AG10803 (cell line): Measurements from ENCODE around the gene RIMKLB.

Experiments used
- DNase-seq: peaks from one replicate; pipeline ENCODE4 v3.0.0; 2010; ENCODE audit warnings: low read depth
- H3K4me3 ChIP-seq: 2 replicates; pipeline ENCODE4 v1.5.1; 2011; ENCODE audit warnings: mild to moderate bottlenecking, low read length, control low read depth
- TF ChIP-seq, protein P1 (sequence below): conservative IDR thresholded peaks from 2 replicates; pipeline ENCODE4 v1.5.1; 2011; ENCODE audit warnings: mild to moderate bottlenecking, low read length, control low read depth, inconsistent platforms

Gene RIMKLB

GRCh38 chr12:8828257-8829124, 130.7 kb downstream of the RIMKLB start:
- TF ChIP-seq, protein P1, sequence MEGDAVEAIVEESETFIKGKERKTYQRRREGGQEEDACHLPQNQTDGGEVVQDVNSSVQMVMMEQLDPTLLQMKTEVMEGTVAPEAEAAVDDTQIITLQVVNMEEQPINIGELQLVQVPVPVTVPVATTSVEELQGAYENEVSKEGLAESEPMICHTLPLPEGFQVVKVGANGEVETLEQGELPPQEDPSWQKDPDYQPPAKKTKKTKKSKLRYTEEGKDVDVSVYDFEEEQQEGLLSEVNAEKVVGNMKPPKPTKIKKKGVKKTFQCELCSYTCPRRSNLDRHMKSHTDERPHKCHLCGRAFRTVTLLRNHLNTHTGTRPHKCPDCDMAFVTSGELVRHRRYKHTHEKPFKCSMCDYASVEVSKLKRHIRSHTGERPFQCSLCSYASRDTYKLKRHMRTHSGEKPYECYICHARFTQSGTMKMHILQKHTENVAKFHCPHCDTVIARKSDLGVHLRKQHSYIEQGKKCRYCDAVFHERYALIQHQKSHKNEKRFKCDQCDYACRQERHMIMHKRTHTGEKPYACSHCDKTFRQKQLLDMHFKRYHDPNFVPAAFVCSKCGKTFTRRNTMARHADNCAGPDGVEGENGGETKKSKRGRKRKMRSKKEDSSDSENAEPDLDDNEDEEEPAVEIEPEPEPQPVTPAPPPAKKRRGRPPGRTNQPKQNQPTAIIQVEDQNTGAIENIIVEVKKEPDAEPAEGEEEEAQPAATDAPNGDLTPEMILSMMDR, result no peak
- no peak for DNase-seq
- no peak overlapping the region for H3K4me3 ChIP-seq

GRCh38 chr12:8829125-8829518, 131.3 kb downstream of the RIMKLB start:
- TF ChIP-seq, protein P1, result no peak
- no peak overlapping the region for H3K4me3 ChIP-seq
- DNase-seq, result no peak

DNA sequence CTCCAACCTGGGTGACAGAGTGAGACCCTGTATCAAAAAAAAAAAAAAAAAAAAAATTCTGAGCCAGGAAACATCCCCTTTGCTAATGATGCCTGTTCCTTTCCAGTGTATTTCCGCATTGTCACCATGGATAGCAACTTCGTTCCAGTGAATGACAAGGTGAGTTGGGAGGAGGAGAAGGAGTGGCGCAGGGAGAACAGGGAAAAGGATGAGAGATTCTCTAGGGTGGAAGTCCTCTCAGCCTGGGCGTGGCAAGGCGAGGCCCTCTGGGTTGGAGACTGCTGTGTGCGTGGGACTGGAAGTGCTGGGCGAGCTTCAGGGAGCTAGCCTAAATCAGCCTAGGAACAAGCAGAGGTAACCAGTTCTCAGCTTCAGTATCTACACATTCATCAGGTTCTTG, 131.8 kb downstream of the RIMKLB start:
- no peak for DNase-seq
- TF ChIP-seq, protein P1, result no peak
- H3K4me3 ChIP-seq, result no peak overlapping the region

DNA sequence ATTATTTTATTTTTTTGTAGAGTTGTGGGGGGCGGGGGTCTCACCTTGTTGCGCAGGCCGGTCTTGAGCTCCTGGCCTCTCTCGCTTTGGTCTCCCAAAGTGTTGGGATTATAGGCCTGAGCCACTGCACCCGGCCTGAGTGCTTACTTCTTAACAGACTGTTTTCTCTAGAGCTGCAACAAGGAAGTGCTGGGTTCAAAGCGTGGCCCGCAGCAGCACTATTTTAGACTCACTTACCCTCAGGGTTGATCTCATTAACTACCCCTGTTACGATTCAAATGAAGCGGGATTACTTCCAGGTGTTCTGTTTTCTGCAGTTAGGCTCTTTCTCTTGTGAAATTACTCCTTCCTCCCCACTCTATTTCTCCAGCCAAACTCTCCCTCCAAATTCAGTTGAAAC, 133.3 kb downstream of the RIMKLB start:
- TF ChIP-seq, protein P1, result no peak
- no peak for DNase-seq
- no peak overlapping the region for H3K4me3 ChIP-seq

- H3K4me3 ChIP-seq, result no peak overlapping the region
- DNase-seq, result no peak
- TF ChIP-seq, protein P1, result no peak
Measured at GRCh38 chr12:8832500-8832899, 134.7 kb downstream of the RIMKLB start.
